DND-41 (cell line): ENCODE results near the gene TAOK3.
A peak's percentile ranks its signal among the peaks of the same experiment; 100 is the strongest.

Experiments used
- ATAC-seq: fragments of 200-7000 bp; cut with Tn5 transposase; 3 replicates; pipeline ENCODE4 v1.9.1; 2021; ENCODE audit warnings: low read depth; ENCODE audit not compliant: insufficient read depth
- DNase-seq: peaks from one replicate; pipeline ENCODE4 v3.0.0-alpha.2; 2020
- H2AFZ ChIP-seq: 2 replicates; pipeline ENCODE4 v1.6.0; 2012; ENCODE audit warnings: low read depth, low read length
- H3K27ac ChIP-seq: 2 replicates; pipeline ENCODE4 v1.5.1; 2012; ENCODE audit warnings: low read length, inconsistent platforms
- H3K27me3 ChIP-seq: fragments of 200-600 bp; sonication (generic); 2 replicates; pipeline ENCODE4 v1.6.0; 2012; ENCODE audit warnings: low read length, mild to moderate bottlenecking, inconsistent platforms; ENCODE audit not compliant: insufficient read depth, poor library complexity
- H3K36me3 ChIP-seq: 2 replicates; pipeline ENCODE4 v1.5.1; 2012; ENCODE audit warnings: low read length, inconsistent platforms; ENCODE audit not compliant: insufficient read depth
- H3K4me1 ChIP-seq: 2 replicates; pipeline ENCODE4 v1.5.1; 2012; ENCODE audit warnings: mild to moderate bottlenecking, low read length; ENCODE audit not compliant: insufficient read depth
- H3K4me2 ChIP-seq: 2 replicates; pipeline ENCODE4 v1.6.0; 2012; ENCODE audit warnings: mild to moderate bottlenecking, moderate library complexity, low read length, inconsistent platforms; ENCODE audit not compliant: insufficient read depth
- H3K4me3 ChIP-seq, 2 experiments: fragments of 200-600 bp in 1 of 2; shearing (Covaris generic) in 1 of 2; 2 replicates each; pipeline ENCODE4 v1.5.1; 2012 to 2016; ENCODE audit warnings: inconsistent platforms in 2 of 2, low read length in 2 of 2, mild to moderate bottlenecking in 2 of 2, low read depth in 1 of 2, moderate library complexity in 1 of 2
- H3K79me2 ChIP-seq: 2 replicates; pipeline ENCODE4 v1.6.0; 2012; ENCODE audit warnings: low read length, inconsistent platforms; ENCODE audit not compliant: insufficient read depth
- H3K9ac ChIP-seq: 2 replicates; pipeline ENCODE4 v1.6.0; 2012; ENCODE audit warnings: low read depth, mild to moderate bottlenecking, inconsistent platforms, low read length, moderate library complexity
- H3K9me3 ChIP-seq: 2 replicates; pipeline ENCODE4 v1.5.1; 2012; ENCODE audit warnings: low read length, moderate library complexity, mild to moderate bottlenecking, inconsistent platforms; ENCODE audit not compliant: insufficient read depth, severe bottlenecking
- H4K20me1 ChIP-seq: 2 replicates; pipeline ENCODE4 v1.6.0; 2012; ENCODE audit warnings: low read length; ENCODE audit not compliant: insufficient read depth
- EZH2 ChIP-seq: IDR thresholded peaks from 3 replicates; pipeline ENCODE4 v1.6.1; 2012; ENCODE audit warnings: borderline replicate concordance, low read depth, mild to moderate bottlenecking, moderate library complexity, low read length, inconsistent platforms; ENCODE audit not compliant: severe bottlenecking
- TF ChIP-seq, protein P1 (sequence below): IDR thresholded peaks from 2 replicates; pipeline ENCODE4 v1.5.1; 2012; ENCODE audit warnings: borderline replicate concordance, low read length, moderate library complexity, mild to moderate bottlenecking; ENCODE audit not compliant: poor library complexity, severe bottlenecking; ENCODE audit errors: extremely low read depth

The TAOK3 gene

DNA sequence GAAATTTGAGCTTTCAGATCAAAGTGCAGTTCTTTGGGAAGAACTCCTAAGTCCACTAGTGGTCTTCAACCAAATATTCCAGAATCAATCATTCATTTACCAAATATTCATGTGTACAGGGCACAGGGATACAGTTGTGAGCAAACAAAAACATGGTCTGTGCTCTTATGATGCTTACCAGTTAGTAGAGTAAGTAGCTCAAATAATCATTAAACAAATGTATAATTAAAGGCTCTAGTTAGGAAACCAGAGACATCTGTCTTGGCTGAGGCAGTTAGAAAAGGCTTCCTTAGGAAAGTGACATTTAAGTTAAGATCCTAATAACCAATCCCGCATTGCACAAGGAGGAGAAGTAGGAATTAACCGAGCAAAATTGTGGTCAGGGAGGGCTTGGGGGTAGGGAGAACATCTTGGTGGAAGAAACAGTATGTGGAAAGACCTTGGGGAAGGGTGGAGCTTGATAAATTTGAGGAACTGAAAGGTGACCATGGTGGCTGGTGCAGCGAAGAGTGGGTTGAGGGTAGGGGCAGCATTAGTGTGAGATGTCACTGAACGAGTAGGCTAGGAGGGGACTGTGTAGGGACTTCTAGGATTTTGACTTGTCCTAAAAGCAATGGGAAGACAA is 196.8 kb downstream of the TAOK3 start:
- Histone ChIP-seq H3K79me2 (no peaks in the 10 kb centered on the region), H3K4me3 (no peak overlapping the region), H3K4me2 (no peak overlapping the region), H3K9me3 (no peaks in the 10 kb centered on the region), H3K9ac (no peak overlapping the region), H2AFZ (no peak overlapping the region), H3K4me1 (no peaks in the 10 kb centered on the region), H3K27me3 (no peaks in the 10 kb centered on the region), H3K27ac (no peak overlapping the region), H3K36me3 (peaks cover 75% of the 10 kb centered on the region), H4K20me1 (no peaks in the 10 kb centered on the region)
- DNase-seq, result no peak
- ATAC-seq, result no peak
- no peak for TF ChIP-seq EZH2
- TF ChIP-seq, protein P1, sequence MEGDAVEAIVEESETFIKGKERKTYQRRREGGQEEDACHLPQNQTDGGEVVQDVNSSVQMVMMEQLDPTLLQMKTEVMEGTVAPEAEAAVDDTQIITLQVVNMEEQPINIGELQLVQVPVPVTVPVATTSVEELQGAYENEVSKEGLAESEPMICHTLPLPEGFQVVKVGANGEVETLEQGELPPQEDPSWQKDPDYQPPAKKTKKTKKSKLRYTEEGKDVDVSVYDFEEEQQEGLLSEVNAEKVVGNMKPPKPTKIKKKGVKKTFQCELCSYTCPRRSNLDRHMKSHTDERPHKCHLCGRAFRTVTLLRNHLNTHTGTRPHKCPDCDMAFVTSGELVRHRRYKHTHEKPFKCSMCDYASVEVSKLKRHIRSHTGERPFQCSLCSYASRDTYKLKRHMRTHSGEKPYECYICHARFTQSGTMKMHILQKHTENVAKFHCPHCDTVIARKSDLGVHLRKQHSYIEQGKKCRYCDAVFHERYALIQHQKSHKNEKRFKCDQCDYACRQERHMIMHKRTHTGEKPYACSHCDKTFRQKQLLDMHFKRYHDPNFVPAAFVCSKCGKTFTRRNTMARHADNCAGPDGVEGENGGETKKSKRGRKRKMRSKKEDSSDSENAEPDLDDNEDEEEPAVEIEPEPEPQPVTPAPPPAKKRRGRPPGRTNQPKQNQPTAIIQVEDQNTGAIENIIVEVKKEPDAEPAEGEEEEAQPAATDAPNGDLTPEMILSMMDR, result no peak

DNA sequence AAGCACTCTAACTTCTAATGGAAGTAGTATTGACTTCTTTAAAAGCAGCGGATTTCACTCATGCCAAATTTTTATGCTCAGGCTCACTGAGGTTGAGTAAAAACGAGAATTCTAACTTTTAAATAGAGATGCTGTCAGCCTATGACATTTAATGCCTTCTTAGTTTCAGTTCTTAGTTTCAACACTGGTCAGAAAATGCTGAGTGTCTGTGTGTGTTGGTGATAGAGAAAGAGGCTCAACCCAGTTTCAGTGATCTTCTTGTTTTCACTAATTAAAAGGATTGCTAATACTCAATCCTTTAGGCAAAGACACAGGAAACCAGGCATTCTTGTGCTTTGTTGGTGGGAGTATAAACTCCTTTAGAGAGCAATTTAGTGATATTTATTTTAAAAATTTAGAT is 205.8 kb downstream of the TAOK3 start:
- Histone ChIP-seq H3K36me3 (peaks cover 60% of the 10 kb centered on the region), H3K4me3 (no peak overlapping the region)
- DNase-seq, result no peak

DNA sequence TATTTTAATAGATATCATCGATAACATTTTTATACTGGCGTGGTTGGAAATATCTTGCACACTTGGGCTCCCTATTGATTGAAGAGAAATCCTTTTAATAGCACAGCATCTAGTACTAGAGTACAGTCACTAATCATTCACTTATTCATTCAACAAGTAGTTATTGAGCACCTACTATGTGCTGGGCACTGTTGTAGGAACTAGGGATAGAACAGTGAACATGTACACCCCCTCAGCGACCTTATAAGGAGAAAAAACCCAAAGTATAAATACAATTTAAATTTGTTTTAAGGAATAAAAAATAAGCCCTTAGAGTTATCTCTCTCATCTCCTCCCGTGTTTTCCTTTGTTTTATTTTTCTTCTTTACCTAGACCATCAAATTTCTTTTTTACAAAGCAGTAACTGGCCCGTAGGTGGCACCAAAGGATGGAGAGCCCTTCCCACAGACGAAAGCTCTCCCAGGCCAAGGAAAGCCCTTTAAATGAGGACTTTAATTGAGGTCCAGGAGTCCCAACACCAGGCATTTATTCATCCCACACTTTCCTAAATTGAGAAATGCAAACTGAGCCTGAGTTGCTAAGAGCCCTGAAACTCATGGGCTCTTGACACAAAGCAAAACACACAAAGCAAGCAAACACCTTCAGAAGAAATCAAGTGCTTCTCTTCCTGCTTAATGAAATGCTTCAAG is 207.8 kb downstream of the TAOK3 start:
- H3K4me2 ChIP-seq, result no peak overlapping the region
- no peak for DNase-seq
- no peaks in the 10 kb centered on the region for H3K27me3 ChIP-seq
- H3K79me2 ChIP-seq, result no peaks in the 10 kb centered on the region
- no peak overlapping the region for H3K9ac ChIP-seq
- H3K4me3 ChIP-seq, result no peak overlapping the region
- no peak overlapping the region for H3K27ac ChIP-seq
- H3K9me3 ChIP-seq, result no peaks in the 10 kb centered on the region
- H2AFZ ChIP-seq, result no peak overlapping the region
- ATAC-seq, result no peak
- no peaks in the 10 kb centered on the region for H4K20me1 ChIP-seq
- no peaks in the 10 kb centered on the region for H3K4me1 ChIP-seq
- H3K36me3 ChIP-seq, result peaks cover 61% of the 10 kb centered on the region
- no peak for TF ChIP-seq EZH2
- TF ChIP-seq, protein P1, result peak; percentile 39

More for the DNA sequence above, 205.8 kb downstream of the TAOK3 start:
- ATAC-seq, result no peak
- Histone ChIP-seq H3K9me3 (no peaks in the 10 kb centered on the region), H3K4me2 (no peak overlapping the region), H2AFZ (no peak overlapping the region), H3K4me1 (no peaks in the 10 kb centered on the region), H3K79me2 (no peaks in the 10 kb centered on the region), H3K27me3 (no peaks in the 10 kb centered on the region), H3K27ac (no peak overlapping the region), H3K9ac (no peak overlapping the region), H4K20me1 (no peaks in the 10 kb centered on the region)
- TF ChIP-seq EZH2, result no peak
- TF ChIP-seq, protein P1, result no peak
